GM18870 (cell line): ENCODE results near the gene HYAL1.
"Not testable (repeated sequence)": the region's sequence is repeated elsewhere in the genome, so short reads cannot be mapped to it uniquely, and the experiment has no call there.

Source experiments
- ATAC-seq: cut with Tn5 transposase; IDR thresholded peaks from one replicate; pipeline ENCODE4 v1.9.1; 2021; ENCODE audit warnings: moderate library complexity; ENCODE audit not compliant: unreplicated experiment

Gene HYAL1

GRCh38 chr3:50319894-50320625 lies 16.7 kb upstream of the HYAL1 start:
- ATAC-seq: no peak

GRCh38 chr3:50319181-50319893 lies 16.0 kb upstream of the HYAL1 start:
- no peak for ATAC-seq

GRCh38 chr3:50318615-50319014 lies 15.2 kb upstream of the HYAL1 start:
- ATAC-seq: no peak

GRCh38 chr3:50318163-50318562 lies 14.8 kb upstream of the HYAL1 start:
- ATAC-seq: no peak

- ATAC-seq: no peak
Observed at GRCh38 chr3:50317300-50317699, 13.9 kb upstream of the HYAL1 start.

GRCh38 chr3:50316657-50317242 lies 13.4 kb upstream of the HYAL1 start:
- ATAC-seq: no peak

GRCh38 chr3:50314816-50315215 lies 11.4 kb upstream of the HYAL1 start:
- ATAC-seq: no peak

GRCh38 chr3:50314342-50314741 lies 11.0 kb upstream of the HYAL1 start:
- ATAC-seq: no peak

GRCh38 chr3:50312041-50312440 lies 8.7 kb upstream of the HYAL1 start:
- not testable (repeated sequence) for ATAC-seq

GRCh38 chr3:50304601-50305000 lies 1.2 kb upstream of the HYAL1 start:
- no peak for ATAC-seq

GRCh38 chr3:50302095-50303012 lies 1.0 kb downstream of the HYAL1 start:
- no peak for ATAC-seq

GRCh38 chr3:50300681-50301254 lies 2.6 kb downstream of the HYAL1 start:
- ATAC-seq: no peak

GRCh38 chr3:50299929-50300680 lies 3.3 kb downstream of the HYAL1 start:
- no peak for ATAC-seq

- no peak for ATAC-seq
Observed at GRCh38 chr3:50299638-50299928, 3.8 kb downstream of the HYAL1 start.

- ATAC-seq: peak; percentile 63
Observed at GRCh38 chr3:50298836-50299637, 4.3 kb downstream of the HYAL1 start, which contains the start of the genes HYAL3 and NAA80. Gene HYAL3, minus strand, starts transcription at chr3:50299405. Its CDS starts 3,803 bp downstream, at chr3:50295602. Gene NAA80, minus strand, starts transcription at chr3:50299405. Its CDS starts 1,942 bp downstream, at chr3:50297463.

- ATAC-seq: no peak
Observed at GRCh38 chr3:50297896-50298725, 5.3 kb downstream of the HYAL1 start.

- ATAC-seq: no peak
Observed at GRCh38 chr3:50297384-50297775, 6.0 kb downstream of the HYAL1 start.

GRCh38 chr3:50296721-50297383 lies 6.5 kb downstream of the HYAL1 start:
- no peak for ATAC-seq
